ENCODE results near the gene ARID3A.

ARID3A gene

DNA sequence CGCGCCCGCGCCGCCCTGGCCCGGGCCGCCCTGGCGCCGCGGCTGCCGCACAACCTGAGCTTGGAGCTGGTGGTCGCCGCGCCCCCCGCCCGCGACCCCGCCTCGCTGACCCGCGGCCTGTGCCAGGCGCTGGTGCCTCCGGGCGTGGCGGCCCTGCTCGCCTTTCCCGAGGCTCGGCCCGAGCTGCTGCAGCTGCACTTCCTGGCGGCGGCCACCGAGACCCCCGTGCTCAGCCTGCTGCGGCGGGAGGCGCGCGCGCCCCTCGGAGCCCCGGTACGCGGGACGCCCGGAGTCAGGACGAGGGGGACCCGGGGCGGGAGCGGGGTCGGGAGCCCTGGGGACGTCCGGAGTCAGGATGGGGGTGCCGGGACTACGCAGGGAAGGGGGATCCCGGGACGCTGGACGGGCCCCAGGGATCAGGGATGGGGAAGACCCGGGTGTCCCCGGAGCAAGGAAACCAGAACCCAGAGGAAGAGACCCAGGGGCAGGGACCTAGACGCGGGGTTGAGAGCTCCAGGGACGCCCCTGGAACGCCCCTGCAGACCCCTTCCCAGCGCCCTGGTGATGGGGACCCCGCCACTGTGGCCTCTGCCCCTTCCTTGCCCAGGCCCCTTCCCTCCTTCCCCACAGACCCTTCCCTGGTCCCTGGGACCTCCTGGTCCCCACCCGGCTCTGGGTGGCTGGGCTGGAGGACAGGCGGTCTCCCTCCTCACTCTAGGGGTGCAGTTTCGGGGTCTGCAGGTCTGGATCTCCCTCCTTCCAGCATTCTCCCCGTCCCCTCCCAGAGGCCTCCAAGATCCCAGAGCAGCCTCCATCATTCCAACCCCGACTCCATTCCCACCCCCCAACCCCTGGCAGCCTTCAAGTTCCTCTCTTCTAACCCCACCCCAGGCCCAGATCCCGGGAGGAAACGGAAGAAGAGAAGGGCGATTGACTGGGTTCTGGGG, 75.0 kb downstream of the ARID3A start:
- H3K27me3 Mint-ChIP-seq, result peaks cover 38 to 58% of the 10 kb centered on the region in 2 donors
- peaks cover 0 to 4% of the 10 kb centered on the region in 2 donors for H3K9me3 Mint-ChIP-seq
- peaks cover 23 to 29% of the 10 kb centered on the region in 2 donors for H3K4me1 Mint-ChIP-seq
- peaks cover 7 to 17% of the 10 kb centered on the region in 2 donors for H3K36me3 Mint-ChIP-seq
- DNase-seq (no peak), ATAC-seq (replicated peaks) (no peak)
- H3K4me3 Mint-ChIP-seq, result peak overlapping the region; percentile 51 to 73
- H3K27ac Mint-ChIP-seq, result peak overlapping the region; percentile 25

DNA sequence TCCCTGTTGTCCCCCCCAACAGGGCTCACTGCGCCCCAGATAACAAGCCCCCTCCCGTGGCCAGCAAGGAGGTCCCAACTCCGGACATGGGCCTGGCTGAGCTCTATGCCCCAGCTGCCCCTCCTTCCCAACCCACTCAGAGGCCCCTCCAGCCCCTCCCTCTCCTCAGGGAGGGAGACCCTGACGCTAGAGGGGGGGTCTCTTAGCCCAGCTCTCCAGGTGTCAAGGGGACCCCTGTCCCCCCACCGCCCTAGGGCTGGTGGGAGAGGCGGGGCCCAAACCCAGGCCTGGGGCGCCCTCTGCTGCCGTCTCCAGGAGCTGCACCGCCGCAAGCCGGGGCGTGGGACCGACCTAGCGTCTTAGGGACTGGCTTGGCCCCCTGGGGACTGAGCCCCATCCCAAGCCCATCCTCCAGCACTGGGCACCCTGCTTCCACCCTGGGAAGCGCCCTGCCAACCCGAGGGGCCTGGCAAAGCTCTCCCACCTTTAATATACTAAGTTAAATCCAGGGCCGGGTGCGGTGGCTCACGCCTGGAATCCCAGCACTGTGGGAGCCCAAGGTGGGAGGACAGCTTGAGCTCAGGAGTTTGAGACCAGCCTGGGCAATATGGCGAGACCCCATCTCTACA, 75.8 kb downstream of the ARID3A start:
- H3K36me3 Mint-ChIP-seq, result peaks cover 11 to 14% of the 10 kb centered on the region in 2 donors
- no peak overlapping the region for H3K27ac Mint-ChIP-seq
- peaks cover 31 to 51% of the 10 kb centered on the region in 2 donors for H3K27me3 Mint-ChIP-seq
- DNase-seq, result peak; percentile 54
- H3K4me3 Mint-ChIP-seq, result peak overlapping the region in 1 of 2 donors; percentile 73
- H3K9me3 Mint-ChIP-seq, result peaks cover 0 to 4% of the 10 kb centered on the region in 2 donors
- peaks cover 18 to 22% of the 10 kb centered on the region in 2 donors for H3K4me1 Mint-ChIP-seq
- ATAC-seq (replicated peaks), result peak; percentile 65 to 70

DNA sequence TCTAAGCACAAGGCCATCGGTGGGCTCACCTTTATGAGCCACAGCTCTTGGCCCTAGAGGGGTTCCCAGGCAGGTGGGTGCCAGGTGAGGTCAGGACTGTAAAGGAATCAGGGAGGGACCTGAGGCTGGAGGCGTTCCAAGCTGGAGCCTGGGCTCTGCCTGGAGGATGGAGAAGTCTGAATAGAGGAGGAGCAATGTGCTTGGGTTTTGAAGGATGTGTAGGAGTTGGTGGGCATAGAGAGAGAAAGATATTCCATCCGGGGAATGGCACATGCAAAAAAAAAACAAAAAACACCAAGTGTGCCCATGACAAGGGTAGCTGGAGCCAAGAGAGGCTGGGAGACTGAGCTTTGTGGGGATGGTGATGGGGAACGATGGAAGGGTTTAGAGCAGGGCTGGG, 76.8 kb downstream of the ARID3A start:
- ATAC-seq (replicated peaks) (no peak), DNase-seq (no peak)
- Mint-ChIP-seq H3K27ac (peak overlapping the region; percentile 21), H3K4me1 (peaks cover 23 to 28% of the 10 kb centered on the region in 2 donors), H3K36me3 (peaks cover 17 to 21% of the 10 kb centered on the region in 2 donors), H3K4me3 (no peak overlapping the region), H3K9me3 (peaks cover 0 to 4% of the 10 kb centered on the region in 2 donors), H3K27me3 (peaks cover 27 to 41% of the 10 kb centered on the region in 2 donors)

DNA sequence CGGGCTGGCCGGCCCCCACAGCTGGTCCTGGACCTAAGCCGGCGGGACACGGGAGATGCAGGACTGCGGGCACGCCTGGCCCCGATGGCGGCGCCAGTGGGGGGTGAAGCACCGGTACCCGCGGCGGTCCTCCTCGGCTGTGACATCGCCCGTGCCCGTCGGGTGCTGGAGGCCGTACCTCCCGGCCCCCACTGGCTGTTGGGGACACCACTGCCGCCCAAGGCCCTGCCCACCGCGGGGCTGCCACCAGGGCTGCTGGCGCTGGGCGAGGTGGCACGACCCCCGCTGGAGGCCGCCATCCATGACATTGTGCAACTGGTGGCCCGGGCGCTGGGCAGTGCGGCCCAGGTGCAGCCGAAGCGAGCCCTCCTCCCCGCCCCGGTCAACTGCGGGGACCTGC, 77.4 kb downstream of the ARID3A start:
- DNase-seq (no peak), ATAC-seq (replicated peaks) (no peak)
- Mint-ChIP-seq H3K27ac (no peak overlapping the region), H3K4me3 (no peak overlapping the region), H3K27me3 (peaks cover 21 to 34% of the 10 kb centered on the region in 2 donors), H3K9me3 (peaks cover 0 to 4% of the 10 kb centered on the region in 2 donors), H3K36me3 (peaks cover 17 to 23% of the 10 kb centered on the region in 2 donors), H3K4me1 (peaks cover 23 to 28% of the 10 kb centered on the region in 2 donors)

DNA sequence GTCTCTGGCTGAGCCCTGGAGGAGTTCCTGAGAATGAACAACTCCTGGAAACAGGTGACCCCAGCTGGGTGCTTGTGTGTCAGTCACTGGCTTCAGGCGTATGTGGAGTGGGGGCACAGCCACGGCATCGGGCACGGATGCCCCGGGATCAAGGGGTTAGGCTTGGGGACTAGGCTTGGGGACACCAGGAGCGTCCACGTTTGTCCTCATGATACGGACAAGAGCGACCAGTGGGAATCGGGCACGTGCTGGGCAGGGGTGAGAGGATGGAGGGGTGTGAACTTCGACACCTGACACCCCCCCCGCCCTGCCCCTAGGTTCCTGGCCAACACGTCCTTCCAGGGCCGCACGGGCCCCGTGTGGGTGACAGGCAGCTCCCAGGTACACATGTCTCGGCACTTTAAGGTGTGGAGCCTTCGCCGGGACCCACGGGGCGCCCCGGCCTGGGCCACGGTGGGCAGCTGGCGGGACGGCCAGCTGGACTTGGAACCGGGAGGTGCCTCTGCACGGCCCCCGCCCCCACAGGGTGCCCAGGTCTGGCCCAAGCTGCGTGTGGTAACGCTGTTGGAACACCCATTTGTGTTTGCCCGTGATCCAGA, 78.5 kb downstream of the ARID3A start:
- Mint-ChIP-seq H3K4me1 (peaks cover 19 to 22% of the 10 kb centered on the region in 2 donors), H3K27ac (peak overlapping the region; percentile 63), H3K9me3 (peaks cover 0 to under 1% of the 10 kb centered on the region in 2 donors), H3K4me3 (no peak overlapping the region), H3K27me3 (peaks cover 14 to 26% of the 10 kb centered on the region in 2 donors), H3K36me3 (peaks cover 17 to 23% of the 10 kb centered on the region in 2 donors)
- ATAC-seq (replicated peaks), result no peak
- DNase-seq, result no peak

DNA sequence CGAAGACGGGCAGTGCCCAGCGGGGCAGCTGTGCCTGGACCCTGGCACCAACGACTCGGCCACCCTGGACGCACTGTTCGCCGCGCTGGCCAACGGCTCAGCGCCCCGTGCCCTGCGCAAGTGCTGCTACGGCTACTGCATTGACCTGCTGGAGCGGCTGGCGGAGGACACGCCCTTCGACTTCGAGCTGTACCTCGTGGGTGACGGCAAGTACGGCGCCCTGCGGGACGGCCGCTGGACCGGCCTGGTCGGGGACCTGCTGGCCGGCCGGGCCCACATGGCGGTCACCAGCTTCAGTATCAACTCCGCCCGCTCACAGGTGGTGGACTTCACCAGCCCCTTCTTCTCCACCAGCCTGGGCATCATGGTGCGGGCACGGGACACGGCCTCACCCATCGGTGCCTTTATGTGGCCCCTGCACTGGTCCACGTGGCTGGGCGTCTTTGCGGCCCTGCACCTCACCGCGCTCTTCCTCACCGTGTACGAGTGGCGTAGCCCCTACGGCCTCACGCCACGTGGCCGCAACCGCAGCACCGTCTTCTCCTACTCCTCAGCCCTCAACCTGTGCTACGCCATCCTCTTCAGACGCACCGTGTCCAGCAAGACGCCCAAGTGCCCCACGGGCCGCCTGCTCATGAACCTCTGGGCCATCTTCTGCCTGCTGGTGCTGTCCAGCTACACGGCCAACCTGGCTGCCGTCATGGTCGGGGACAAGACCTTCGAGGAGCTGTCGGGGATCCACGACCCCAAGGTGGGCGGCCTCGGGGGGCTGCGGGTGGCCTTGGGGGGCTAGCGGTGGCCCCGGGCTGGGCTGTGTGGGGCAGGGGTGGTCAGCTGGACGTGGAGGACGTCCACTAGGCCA, 79.2 kb downstream of the ARID3A start:
- Mint-ChIP-seq H3K27ac (peak overlapping the region; percentile 10), H3K9me3 (no peaks in the 10 kb centered on the region), H3K27me3 (peaks cover 11 to 24% of the 10 kb centered on the region in 2 donors), H3K36me3 (peaks cover 19 to 30% of the 10 kb centered on the region in 2 donors), H3K4me1 (peaks cover 19 to 21% of the 10 kb centered on the region in 2 donors), H3K4me3 (peak overlapping the region in 1 of 2 donors; percentile 40)
- DNase-seq, result no peak
- ATAC-seq (replicated peaks), result no peak

DNA sequence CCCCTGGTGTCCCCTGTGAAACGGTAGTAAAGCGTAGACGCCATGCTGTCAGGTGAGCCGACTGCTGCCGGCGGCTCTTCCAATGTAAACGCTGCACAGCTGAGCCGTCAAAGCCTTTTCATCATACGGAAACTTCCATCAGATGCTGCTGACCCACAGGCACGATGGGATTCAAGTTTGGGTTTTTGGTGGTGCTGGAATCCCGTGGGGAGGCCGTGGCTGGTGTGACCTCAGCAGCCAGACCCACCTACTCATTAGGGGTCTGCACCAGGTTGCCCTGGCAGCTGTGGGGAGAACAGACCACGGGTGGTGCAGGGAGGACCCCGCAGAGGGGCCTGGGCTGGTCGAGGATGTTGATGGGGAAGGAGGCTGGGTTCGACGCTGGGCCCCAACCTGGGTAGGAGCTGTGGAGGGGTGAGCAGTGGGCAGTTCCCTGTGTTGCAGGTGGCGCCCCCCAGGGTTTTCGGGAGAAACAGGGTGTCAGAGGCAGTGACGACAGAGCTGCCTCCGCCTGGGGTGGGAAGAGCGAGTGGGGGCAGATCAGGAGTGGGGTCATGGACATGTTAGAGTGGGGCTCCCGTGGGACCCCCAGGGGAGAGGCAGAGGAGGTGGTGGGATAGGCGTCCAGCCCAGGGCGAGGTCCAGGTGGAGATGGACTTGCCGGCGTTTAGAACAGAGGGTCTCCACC, 81.0 kb downstream of the ARID3A start:
- H3K4me3 Mint-ChIP-seq, result no peak overlapping the region
- ATAC-seq (replicated peaks), result no peak
- H3K36me3 Mint-ChIP-seq, result peaks cover 24 to 36% of the 10 kb centered on the region in 2 donors
- peak overlapping the region; percentile 92 for H3K27ac Mint-ChIP-seq
- peaks cover 12 to 15% of the 10 kb centered on the region in 2 donors for H3K4me1 Mint-ChIP-seq
- no peak for DNase-seq
- H3K9me3 Mint-ChIP-seq, result no peaks in the 10 kb centered on the region
- H3K27me3 Mint-ChIP-seq, result peaks cover 6 to 13% of the 10 kb centered on the region in 2 donors

DNA sequence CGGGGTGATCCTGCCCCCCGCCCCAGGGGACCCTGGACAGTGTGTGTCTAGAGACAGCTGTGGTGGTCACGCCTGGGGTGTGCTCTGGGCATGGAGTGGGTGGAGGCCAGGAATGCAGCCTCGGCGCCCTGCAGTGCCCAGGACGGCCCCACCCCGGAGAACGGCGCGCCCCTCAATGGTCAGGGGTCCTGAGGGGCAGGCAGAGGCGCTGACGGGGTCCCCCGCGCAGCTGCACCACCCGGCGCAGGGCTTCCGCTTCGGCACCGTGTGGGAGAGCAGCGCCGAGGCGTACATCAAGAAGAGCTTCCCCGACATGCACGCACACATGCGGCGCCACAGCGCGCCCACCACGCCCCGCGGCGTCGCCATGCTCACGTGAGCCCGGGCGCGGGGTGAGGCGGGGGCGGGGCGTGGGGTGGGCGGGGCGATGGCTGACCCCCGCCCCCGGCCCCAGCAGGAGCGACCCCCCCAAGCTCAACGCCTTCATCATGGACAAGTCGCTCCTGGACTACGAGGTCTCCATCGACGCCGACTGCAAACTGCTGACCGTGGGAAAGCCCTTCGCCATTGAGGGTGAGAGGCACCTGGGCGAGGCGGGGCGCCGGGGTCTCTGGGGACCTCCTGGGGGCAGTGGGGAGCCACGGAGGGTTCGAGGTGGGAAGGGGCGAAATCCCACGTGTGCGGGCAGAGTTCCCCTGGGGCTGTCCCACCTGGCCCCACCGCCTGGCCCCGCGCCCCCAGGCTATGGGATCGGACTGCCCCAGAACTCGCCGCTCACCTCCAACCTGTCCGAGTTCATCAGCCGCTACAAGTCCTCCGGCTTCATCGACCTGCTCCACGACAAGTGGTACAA, 81.8 kb downstream of the ARID3A start:
- H3K27ac Mint-ChIP-seq, result peak overlapping the region; percentile 92
- peaks cover 3 to 9% of the 10 kb centered on the region in 2 donors for H3K27me3 Mint-ChIP-seq
- no peak for ATAC-seq (replicated peaks)
- peaks cover 12% of the 10 kb centered on the region in 2 donors for H3K4me1 Mint-ChIP-seq
- no peaks in the 10 kb centered on the region for H3K9me3 Mint-ChIP-seq
- no peak overlapping the region for H3K4me3 Mint-ChIP-seq
- peaks cover 24 to 34% of the 10 kb centered on the region in 2 donors for H3K36me3 Mint-ChIP-seq
- no peak for DNase-seq

DNA sequence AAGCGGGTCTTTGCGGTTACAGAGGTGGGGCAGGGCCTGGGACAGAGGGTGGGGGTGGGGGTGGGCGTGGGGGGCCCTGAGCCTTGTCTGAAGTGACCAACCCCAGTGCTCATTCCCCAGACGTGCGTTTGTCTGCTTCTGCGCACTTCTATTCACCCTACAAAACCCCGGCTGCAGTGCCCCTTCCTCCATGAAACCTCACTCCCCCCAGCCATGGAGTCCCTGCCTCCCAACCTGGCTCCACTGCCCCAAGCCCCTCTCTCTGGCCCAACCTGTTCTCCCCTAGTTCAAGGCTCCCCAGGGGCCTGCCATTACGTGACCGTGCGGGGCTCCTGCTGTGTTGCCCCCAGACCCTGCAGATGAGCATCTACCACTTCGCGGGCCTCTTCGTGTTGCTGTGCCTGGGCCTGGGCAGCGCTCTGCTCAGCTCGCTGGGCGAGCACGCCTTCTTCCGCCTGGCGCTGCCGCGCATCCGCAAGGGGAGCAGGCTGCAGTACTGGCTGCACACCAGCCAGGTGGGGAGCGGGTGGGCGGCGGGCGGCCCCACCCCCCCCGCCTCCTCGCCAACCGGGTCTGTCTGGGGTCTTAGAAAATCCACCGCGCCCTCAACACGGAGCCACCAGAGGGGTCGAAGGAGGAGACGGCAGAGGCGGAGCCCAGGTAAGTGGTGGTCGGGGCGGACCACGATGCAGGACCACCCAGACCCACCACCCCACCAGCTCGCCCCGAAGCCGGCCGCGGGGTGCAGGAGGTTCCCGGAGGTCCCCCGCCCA, 82.6 kb downstream of the ARID3A start:
- no peak for ATAC-seq (replicated peaks)
- Mint-ChIP-seq H3K27ac (peak overlapping the region; percentile 42), H3K36me3 (peaks cover 24 to 32% of the 10 kb centered on the region in 2 donors), H3K9me3 (no peaks in the 10 kb centered on the region), H3K27me3 (peaks cover 0 to 6% of the 10 kb centered on the region in 2 donors), H3K4me1 (peaks cover 12% of the 10 kb centered on the region in 2 donors), H3K4me3 (no peak overlapping the region)
- DNase-seq, result no peak

DNA sequence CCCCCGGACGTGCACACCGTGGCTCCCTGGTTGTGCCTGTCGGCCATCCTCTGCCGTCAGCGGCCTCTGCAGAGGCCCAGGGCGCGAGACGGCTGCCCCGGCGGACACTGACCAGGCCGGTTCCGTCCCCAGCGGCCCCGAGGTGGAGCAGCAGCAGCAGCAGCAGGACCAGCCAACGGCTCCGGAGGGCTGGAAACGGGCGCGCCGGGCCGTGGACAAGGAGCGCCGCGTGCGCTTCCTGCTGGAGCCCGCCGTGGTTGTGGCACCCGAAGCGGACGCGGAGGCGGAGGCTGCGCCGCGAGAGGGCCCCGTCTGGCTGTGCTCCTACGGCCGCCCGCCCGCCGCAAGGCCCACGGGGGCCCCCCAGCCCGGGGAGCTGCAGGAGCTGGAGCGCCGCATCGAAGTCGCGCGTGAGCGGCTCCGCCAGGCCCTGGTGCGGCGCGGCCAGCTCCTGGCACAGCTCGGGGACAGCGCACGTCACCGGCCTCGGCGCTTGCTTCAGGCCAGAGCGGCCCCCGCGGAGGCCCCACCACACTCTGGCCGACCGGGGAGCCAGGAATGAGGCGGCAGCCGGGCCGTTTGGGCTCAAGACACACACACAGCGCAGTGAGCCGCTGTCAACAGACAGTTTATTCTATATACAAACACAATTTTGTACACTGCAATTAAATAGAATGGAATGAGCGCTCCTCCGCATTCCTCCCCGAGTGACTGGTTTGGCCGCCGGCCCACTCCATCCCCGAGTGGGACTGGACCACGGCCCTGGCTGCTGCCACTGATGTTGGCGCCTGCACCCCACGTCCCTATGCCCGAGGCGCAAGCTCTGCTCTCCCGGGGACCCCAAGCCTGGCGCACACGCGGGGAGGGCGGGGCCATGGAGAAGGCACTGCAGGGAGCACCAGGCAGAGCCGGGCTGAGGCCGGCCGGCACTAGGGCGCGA, 83.5 kb downstream of the ARID3A start:
- no peaks in the 10 kb centered on the region for H3K9me3 Mint-ChIP-seq
- H3K27me3 Mint-ChIP-seq, result peaks cover 0 to under 1% of the 10 kb centered on the region in 2 donors
- peaks cover 21 to 35% of the 10 kb centered on the region in 2 donors for H3K36me3 Mint-ChIP-seq
- peaks cover 10 to 12% of the 10 kb centered on the region in 2 donors for H3K4me1 Mint-ChIP-seq
- no peak for DNase-seq
- no peak overlapping the region for H3K4me3 Mint-ChIP-seq
- no peak overlapping the region for H3K27ac Mint-ChIP-seq
- no peak for ATAC-seq (replicated peaks)

DNA sequence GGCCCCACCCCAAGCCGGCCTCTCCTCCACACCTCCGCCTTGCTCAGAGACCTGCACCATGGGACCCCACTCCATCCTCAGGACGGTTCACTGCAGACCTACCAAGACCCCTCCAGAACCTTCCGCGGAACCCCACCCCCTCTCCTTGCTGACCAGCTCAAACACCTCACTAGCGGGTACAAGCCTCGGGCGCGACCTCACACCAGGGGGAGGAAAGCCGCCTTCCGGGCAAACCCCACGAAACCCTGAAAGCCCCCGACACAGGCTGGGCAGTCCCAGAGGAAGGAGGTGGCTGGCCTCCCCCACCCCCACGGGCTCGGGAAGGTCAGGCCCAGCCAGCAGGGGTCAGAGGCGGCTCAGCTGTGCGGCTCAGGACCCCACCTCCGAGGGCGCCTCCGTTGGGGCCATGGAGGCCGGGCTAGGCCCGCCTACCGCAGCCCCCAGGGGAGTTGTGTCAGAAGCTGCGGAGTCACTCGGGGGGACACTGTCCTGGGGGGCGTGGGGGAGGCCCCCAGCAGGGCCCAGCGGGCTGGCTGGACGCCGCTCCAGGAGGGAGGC, 84.2 kb downstream of the ARID3A start:
- DNase-seq, result no peak
- Mint-ChIP-seq H3K36me3 (peaks cover 20 to 34% of the 10 kb centered on the region in 2 donors), H3K4me3 (no peak overlapping the region), H3K27me3 (no peaks in the 10 kb centered on the region), H3K9me3 (no peaks in the 10 kb centered on the region), H3K27ac (no peak overlapping the region), H3K4me1 (peaks cover 10% of the 10 kb centered on the region in 2 donors)
- no peak for ATAC-seq (replicated peaks)

Measured in stimulated activated naive B cell treated with anti-CD40 and anti-IgM and Interleukin-4, amounts not matched to agents 10 μg/mL and 1 μg/mL and 100 μg/mL, for 72 hours (primary cell).